Limb (tissue), 2 donors: Measurements from ENCODE around the gene TMEM213.

ENCODE experiments used
- DNase-seq, 2 donors: peaks; one replicate each; pipeline ENCODE4 v3.0.0-alpha.2; 2016; ENCODE audit errors: extremely low spot score in 2 of 2

The TMEM213 gene, protein sequence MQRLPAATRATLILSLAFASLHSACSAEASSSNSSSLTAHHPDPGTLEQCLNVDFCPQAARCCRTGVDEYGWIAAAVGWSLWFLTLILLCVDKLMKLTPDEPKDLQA

DNA sequence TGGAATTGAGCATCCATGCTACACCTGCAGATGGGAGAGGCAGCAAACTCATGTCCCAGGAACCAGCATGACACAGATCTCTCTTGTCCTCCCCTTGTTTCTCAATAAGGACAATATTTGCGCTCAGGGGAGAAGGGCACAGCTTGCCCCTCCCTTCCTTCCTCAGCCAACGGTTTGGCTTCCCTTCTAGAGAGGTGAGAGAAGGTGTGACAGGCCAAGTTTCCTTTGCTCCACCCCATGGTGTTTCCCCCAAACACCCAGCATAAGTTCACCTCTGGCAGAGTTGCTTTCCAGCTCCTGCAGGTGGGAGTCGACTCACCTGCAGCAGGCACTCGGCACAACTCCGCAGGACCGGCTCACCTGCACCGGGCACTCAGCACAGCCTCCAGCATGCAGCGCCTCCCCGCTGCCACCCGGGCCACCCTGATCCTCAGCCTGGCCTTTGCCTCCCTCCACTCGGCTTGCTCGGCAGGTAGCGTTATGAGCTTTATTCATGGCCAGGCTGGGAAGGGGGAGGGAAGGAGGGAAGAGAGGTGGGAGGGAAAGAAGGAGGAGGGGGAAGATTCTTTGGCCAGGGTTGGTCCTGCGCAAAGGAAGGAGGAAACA, at the start of gene TMEM213, which contains the start of gene ATP6V0A4:
TSS of gene TMEM213 (plus strand) at position 280 of the 606 bp plus-strand sequence. CDS start at position 391, 111 bp downstream.
TSS of gene ATP6V0A4 (minus strand) at position 482 of the 606 bp plus-strand sequence. CDS start 26,949 bp downstream, outside the sequence.
- no peak for DNase-seq

DNA sequence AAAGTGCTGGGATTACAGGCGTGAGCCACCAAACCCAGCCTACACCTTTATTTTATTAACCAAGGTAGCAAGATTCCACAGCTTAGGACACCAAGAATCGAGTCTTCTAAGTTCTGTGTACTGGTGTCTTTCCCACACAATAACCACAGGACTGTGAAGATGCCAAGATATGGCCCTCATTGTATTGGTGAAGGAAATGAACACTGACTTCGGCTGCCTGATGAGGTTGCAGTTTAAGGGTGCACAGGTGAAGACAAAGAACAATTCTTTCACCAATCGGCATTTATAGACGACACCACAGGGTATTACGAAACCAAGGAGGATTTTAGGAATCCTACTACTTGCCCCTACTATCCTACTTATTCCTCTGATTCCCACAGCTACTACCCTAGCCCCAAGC, 49.1 kb upstream of the TMEM213 start:
- no peak for DNase-seq

DNA sequence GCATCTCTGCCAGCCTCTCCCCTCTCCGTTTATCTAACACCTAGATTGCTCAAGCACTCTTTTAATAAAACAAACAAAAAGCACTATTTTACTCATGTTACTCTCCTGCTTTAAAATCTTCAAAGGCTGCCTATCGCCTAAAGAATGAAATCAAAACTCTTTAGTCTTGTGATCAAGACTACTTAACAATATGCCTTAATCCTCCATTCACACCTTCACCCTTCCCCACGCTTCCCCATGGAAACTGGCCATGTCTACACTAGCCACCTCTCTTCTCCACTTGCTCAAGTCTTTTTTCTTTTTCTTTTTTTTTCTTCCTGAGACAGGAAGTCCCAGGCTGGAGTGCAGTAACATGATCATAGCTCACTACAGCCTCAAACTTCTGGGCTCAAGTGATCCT, 47.8 kb upstream of the TMEM213 start:
- DNase-seq, result no peak

DNA sequence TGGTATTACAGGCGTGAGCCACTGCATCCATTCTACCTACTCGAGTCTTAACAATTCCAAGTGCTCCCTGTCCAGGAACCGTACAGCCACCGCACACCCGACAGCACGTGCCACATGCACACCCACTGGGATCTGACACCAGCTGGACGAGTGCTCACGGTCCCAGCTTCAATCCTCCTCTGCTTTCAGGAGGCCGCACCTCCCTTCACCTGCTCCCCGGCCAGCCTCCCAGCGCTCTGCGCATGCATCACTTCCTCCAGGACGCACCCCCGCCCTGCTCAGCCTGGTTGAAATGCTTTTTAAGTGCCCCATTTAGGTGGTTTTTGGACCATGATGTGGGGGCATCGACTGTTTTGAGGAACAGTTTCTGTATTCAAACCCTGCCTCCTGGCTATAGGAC, 47.3 kb upstream of the TMEM213 start:
- no peak for DNase-seq

DNA sequence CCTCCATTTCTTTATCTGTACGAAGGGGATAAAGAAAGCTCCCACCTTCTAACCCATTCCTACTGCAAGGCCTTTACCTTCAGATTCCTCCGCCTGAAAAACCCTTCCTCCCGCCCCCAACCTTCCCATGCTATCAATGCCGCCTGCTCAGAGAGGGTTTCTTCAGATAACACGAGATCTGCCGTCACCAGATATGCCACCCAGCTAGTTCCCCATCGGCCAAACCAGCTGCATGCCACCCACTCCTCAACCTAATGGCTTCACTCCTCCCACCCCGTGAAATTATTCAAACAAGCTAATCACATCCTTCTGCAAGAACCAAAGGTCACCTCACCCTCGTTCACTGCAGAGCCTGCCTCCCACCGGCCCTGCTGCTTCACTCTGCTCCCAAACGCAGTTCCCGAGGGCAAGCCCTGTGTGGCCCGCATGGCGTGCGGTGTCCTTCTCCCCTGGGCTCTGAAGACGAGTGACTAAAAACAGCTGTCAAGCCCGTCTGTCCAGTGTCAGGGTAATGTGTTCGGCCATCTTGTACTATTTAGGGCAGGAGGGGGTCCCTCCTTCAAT, 46.8 kb upstream of the TMEM213 start:
- no peak for DNase-seq

DNA sequence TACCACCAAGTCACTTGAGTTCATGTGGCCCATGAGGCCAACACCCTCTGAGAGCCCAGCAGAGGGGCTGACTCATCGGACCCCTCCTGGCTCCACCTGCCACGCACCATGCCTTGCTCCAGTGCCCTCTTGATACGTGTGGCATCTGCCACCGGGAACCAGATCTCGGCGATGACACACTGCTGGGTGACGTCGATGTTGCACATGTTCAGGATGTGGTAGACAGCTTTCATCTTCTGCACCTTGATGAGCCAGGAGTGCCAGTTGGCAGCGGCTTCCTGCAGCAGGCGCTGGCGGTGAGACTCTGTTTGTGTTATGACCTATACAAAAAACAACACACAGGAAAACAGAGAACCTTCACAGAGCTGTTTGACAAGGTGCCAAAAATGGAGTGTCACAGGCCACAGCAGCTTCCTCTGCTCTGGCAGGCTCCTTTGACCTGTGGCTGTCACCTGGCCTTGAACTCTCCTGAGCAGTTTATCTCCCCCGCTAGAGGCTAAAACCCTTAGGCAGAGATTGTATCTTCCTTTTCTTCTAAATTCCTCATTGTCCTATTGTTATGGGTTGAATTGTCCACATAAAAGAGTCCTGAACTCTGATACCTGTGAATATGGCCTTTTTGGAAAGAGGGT, 45.2 kb upstream of the TMEM213 start:
- DNase-seq, result peak in 1 of 2 donors; percentile 18

DNA sequence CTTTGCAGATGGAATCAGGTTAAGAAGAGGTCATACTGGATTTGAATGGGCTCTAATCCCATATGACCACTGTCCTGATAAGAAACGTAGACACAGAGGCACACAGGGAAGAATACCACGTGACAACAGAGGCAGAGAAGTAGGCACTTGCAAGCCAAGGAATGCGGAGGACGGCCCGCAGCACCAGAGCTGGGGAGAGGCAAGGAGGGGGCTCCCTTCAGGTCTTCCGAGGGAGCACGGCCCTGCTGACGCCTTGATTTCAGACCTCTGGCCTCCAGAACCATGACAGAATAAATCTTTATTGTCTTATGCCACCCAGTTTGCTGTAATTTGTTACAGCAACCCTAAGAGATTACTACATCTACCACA, 44.7 kb upstream of the TMEM213 start:
- no peak for DNase-seq

DNA sequence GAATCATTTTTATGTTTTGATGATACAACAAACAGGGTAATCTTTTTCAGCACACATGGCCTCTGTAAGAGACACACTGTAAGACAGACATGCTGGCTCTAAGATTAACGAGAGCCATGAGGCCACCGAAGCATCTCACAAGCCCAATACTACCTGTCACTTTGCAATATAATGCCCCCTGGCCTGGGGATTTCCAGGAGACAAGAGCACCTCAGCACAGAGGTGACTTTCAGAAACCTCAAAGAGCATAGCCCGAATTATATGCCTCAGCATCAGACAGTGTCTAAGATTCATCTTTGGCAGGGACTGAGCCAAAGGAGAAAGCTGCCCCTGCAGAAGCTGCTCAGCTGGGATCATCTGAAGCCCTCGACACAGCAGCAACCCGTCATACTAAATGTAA, 44.2 kb upstream of the TMEM213 start:
- DNase-seq, result no peak

DNA sequence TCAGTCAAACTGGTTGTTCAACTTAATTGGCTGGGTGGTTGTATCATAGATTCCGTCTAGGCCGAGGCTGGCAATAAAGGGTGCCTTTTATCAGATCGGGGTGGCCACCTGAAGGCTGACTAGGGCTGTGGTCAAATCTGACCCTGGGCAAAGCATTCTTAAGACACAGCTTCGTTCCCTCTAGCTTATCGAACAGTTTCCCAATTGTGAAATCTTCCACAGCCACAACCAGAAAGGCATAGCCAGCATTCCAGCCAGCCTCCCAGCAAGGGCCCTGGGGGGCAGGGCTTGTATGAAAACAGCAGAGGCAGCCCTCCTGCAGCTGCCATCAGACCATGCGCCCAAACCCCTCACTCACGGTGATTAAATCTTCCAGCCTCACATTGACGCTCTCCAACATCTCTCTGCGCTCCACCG, 42.5 kb upstream of the TMEM213 start:
- DNase-seq, result peak in 1 of 2 donors; percentile 42

DNA sequence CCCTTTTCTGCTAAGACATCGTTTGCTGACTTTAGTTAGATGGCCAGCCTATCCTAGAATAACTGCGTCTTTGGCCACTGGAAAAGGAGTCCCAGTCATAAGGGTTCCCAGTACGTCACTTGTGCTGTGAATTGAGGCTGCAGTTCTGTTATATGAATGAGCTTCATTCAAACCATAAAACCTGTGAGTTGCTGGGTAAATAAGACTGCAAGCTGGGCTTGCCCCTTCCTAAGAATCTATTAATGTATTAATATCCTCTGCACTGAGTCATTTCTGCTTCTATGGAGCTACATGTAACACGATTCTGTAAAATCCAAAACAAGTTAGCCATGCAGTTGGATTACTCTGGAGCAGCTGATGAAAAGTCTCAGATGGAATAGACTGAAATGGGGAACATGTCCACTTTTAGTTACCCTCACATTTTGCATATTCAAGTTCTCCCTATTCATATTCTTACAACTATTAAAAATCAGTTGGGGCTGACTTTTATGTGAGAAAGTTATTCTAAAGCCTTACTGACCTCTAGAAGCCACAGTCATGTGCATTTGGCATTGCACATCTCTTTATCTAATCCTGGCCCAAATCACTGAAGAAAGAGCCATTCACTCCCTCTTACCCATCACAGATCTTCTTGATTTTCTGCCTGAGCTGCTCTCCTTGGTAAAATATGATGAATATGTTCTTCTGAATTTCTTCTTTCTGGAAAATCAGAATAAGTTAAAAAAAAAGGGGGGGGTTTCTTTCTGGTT, 41.8 kb upstream of the TMEM213 start:
- peak in 1 of 2 donors; percentile 26 for DNase-seq

DNA sequence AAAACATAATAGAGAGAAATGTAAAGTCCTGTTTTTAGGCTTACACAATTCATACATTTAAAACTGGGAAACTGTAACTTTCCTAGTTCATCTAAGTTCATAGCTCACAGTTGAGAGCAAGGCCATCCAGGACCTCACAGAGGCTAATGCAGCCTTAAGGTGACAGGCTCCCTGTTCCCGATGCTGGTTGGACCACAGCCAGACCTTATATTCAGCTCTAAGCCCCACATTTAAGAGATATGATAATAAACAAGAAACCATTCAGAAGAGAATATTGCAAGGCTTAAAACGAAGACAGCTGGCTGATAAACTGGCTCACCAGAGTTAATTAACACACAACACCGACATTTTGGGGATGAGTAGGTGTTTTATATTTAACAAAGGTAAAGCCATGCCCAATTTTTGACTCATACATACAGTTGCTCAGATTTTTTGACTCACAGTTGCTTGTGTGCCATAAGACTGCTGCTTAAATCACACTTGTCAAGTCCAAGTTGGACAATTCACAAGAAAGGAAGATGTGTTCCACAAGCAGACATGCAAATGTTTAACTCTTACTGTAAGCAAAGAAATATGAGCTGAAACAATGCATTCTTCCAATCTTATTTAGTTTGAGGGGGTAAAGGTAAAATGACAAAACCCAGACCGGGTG, 41.1 kb upstream of the TMEM213 start:
- no peak for DNase-seq

DNA sequence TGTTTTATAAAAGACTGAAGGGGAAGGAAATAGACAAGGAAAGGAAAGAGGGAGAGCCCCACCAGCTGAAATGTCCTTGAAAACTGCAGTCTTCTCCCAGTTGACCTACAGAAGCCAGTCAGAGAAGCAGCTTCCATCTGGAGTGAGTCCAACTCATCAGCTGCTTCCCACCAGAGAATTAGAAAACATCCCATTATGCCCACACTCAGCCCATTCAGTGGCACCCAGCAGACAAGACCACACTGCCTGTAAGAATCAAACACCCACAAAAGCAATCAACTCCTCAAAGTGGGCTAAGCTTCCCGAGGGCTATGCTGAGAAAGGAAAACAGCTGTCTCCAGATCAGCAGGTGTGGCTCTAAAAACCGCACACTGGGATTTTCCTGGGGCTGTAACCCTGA, 29.6 kb upstream of the TMEM213 start:
- DNase-seq, result no peak

DNA sequence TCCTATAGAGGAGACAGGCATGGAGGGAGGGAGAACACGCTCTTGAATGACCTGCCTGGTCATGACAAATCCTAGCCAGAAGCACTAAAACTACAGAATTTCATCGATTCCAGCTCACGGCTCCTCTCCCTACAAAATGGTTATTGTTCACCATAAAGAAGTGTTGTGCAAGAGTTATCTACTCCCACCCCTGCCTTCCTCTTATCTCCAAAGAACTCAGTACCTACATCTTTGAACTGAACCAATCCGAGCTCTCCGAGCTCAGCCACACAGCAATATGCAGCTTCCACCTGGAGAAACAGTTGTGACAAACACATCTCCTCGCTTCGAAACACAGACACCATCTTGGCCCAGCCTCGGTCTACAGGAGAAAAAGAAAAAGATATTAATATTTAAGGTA, 26.9 kb upstream of the TMEM213 start:
- no peak for DNase-seq

DNA sequence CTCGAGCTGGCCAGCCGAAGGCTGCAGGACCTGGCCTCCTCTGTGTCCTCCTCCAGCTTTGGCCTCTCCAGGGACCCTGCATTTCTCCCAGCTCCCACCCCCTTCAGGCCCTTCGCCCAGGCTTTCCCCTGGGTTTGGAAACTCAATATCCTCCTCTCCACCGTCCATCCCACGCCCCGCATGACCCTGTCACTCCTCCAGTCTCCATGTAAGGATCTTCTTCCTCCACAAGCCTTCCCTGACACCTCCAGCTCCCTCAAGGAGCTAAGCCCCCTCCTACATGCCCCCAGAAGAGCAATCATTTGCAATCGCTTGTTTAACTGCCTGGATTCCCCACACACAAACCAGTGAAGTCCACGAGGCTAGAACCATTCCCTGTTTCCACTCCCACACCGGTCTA, 24.6 kb upstream of the TMEM213 start:
- no peak for DNase-seq

DNA sequence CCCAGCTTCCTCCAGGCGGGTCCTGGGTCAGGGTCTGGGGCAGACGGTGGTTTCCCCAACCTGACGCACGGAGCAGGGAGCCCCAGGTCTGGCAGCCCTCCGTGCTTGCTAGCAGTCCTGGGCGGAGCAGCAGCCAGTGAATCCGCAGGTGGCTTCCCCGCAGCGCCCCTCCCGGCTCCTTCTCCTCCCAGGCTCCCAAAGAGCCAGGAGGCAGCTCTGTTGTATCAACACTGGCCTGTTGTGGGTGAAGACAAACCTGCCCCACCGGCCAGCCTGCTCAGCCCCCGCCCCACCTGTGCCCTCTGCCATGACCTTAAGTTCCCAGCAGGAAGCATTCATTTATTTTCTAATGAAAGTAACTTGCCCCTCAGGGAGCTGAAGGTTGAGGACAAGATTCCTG, 24.0 kb upstream of the TMEM213 start:
- DNase-seq, result no peak

DNA sequence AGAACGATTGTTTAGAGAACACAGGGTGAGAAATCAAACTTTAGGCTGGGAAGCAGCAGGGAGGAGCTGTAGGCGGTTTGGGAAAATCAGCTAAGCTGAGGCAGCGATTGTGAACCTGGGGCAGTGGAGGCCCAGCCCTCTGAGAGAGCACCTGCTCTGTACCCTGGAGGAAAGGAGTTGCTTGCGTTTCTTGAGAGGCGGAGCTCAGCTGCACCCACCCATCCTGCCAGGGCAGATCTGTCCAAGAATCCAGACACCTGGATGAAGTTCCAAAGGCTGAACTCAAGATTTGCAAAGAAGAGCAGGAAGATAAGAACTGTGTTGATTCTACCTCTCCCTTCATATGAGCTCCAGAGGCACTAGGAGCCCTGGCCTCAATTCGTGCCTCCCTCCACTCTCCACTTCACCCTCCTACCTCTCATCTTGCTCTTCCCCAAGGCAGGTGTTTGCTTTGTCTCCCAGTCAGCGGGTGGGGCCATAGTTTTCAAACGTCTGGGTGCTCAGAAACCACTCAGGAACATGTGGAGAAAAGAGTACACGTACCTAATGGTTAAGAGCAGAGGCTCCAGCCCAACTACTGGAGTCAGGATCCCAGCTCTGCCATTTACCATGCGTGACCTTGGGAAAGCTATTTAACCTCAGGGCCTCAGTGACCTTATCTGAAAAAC, 21.5 kb upstream of the TMEM213 start:
- DNase-seq, result no peak

DNA sequence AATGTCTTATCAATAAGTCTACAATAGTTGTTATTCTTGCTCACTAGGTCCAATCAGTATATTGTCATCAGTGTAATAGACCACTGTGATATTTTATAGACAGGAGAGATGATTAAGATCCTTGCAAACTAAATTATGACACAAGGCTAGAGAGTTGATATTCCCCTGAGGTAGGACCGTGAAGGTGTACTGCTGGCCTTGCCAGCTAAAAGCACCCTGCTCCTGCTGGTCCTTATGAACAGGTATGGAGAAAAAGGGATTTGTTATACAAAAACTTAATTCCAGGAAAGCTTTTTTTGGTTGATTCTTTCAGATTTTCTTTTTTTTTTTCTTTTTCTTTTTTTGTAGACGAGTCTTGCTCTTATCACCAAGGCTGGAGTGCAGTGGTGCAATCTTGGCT, 16.8 kb upstream of the TMEM213 start:
- DNase-seq, result no peak

DNA sequence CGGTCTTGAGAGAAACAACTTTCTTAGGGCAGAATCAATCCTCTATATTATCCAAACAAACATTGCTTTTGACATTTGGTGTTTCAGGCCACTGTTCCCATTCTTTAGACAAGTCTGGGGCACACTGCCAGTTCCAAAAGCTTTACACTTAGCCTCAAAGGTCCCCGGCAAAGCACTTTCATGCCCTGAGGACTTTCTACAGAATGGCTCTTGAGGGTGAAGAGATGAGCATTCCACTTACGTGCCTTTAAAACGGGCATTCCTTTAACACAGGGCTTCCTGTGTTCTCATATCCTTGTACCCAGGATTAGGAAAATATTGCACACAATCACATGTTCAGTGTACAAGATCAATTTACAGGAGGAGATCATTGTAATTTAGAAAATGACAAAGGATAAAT, 13.1 kb upstream of the TMEM213 start:
- DNase-seq, result no peak

DNA sequence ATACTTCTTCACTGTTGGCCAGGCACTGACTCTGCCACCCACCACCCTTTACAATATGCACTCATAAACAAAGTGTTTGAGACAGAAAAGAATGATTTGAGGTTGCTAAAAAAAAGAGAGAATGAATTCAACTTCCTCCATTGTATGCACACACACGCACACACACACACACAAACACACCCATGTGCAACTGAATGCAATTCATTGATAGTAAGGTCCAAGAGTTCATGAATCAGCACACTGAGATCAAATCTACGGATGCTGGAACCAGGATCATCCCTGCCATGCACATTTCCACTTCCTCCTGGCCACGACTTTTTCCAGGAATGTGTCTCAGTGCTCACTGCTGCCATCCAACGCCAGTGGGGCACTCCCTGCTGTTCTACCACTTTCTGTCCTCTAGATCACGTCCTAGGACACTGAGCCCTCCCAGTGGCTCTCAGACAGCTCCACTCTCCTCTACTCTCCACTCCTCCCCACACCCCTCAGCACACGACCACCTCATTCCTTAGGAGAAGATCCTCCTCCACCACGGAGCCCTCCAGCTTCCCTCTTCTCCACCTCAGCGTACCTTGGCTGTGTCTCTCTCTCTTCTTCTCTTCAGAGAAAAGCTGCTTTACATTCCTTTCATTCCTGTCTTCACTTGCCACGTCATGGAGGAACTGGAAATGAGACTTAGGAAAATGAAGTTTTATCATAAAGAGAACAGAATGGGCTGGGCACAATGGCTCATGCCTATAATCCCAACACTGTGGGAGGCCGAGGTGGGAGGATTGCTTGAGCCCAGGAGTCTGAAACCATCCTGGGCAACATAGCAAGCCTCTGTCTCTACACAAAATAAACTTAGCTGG, 12.0 kb upstream of the TMEM213 start:
- no peak for DNase-seq

DNA sequence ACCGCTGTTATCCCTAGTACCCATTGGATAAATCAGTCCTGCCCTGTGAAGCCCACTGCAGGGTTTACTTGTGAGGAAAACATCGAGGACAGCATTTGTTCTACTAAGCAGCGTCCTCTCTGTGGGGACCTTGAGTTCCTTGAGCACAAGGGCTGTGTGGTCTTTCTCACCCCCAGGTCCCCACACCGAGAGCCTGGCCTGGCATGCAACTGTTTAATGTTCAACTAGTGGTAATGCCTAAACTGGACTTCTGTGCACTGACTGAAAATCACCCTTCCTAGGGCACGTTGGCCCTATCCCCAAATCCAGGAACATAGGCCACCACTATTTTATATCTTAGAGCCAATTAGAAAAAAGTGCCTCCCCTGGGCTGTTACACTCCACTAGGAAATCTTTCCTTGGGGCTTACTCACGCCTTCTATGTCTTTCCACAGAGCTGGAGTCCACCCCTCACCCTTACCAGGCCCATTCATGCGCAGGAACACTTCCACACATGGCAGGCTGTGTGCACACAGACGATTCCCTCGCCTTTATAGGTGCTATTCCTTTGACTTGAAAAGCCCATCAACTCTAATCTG, 1.7 kb upstream of the TMEM213 start:
- DNase-seq, result no peak
